GM19035 (cell line): ENCODE measurements around the gene SPRYD4.

Experiments
- ATAC-seq: cut with Tn5 transposase; IDR thresholded peaks from one replicate; pipeline ENCODE4 v1.9.1; 2021; ENCODE audit not compliant: unreplicated experiment

SPRYD4 gene

DNA sequence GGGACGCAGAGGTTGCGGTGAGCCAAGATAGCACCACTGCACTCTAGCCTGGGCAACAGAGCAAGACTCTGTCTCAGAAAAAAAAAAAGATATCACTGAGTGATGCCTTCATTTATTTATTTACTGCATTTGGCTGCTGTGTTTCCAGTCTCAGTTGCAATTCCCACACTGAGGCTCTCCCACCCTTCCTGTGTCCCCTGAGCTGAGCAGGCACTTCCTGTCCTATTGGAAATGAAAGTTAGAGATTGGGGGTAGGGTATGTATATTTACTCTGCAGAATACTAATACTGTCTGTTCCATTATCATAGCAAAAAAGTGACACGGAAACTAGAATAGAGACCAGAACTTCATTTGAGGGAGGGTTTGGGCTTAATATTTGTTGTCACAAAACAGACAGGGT lies 51.7 kb downstream of the SPRYD4 start:
- ATAC-seq: no peak

DNA sequence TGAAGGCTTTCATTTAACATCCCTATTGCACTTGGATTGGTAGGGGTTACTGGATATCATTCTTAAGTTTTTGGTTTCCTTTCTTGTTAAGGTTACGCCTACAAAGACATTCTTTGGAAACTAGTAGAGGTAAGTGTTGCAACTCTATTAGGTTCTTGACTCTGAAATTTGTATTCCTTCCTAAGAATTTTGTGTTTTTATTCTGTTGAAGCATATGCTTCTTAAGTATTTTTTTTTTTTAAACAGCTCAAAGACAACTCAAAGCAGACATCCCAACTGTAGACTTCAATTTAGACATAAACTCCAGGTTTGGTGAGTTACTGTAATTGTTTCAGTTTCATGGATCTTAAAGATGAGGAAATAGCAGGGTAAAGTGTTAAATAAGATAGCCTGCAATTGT lies 52.1 kb downstream of the SPRYD4 start:
- no peak for ATAC-seq

DNA sequence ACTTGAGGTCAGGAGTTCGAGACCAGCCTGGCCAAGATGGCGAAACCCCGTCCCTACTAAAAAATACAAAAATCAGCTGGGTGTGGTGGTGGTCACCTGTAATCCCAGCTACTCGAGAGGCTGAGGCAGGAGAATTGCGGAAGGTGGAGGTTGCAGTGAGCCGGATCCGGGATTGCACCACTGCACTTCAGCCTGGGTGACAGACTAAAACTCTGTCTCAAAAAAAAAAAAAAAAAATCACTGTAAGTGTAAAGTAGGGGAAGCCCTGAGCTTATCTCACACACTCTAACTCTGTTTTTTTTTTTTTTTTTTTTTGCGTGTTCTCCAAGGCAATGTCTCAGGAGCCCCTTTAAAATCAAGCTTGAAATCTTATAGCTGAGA lies 52.8 kb downstream of the SPRYD4 start:
- ATAC-seq: no peak

DNA sequence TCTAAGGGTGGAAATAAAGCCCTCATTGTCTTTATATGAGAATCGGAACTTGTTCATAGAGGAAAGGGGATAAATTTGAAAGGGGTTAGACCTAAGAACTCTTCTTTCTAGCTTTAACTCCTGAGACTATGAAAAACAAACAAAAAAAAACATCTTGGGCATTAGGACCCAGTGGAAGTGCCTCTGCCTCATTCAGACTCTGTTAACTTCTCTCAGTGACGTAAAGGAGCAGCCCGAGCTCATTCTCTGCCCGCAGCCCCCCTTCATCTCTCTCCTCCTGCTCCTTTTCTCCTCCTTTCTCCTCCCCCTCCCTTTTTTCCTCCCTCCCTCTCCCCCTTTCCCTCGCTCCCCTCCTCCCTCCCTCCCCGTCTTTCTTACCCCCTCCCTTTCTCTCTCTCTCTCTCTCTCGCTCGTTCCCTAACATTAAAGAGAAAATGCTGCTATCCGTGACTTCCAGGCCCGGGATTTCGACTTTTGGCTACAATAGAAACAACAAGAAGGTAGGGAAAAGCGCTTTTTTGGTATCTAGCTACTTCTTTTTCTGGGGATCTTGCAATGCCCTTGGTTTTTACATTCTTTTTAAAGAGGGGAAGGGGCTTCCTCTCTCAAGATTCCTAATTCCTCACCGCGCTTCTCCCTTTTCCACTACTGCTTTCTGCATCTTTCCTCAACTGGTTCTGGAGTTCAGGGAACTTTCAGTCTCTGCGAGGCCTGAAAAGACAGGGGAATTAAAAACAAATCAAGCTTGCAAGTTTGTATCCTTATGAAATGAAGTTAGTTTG lies 53.4 kb downstream of the SPRYD4 start, which contains the start of gene RBMS2:
RBMS2 (plus strand) TSS at position 231 of the 782 bp plus-strand sequence; CDS start at position 435, 204 bp downstream.
- ATAC-seq: no peak

DNA sequence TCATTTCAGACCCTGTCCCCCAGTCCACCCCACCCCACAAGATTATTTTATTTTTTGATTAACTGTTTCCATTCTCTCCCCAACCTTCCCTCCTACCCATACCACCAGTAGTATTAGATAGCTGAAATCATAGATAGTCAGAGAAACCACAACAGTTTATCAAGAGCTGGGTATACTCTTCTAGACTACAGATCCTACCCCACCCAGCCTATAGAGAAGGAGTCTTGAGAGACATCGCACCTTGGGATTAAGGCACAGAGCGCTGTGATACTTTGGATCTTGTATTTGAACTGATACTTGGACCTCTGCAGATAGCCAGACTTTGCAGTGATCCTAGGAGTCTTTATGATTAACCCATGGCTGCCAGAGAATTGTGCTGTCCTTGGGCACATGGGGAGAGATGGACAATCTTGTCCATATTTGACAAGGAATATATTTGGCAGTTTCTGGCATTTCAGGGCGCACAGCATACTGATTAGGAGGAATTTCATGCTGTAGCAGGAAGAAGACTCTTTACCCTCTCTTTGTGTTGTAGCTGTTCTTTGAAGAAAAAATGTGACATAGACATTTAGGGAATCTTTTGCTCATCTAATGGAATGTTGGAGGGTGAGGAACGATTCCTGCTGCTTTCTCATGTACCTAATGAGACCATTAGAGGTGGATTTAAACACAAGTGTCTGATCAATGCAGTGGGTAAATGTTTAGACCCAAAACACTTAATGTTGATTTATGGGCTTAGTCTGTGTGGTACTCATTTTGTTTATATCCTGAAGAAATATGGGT lies 54.2 kb downstream of the SPRYD4 start:
- no peak for ATAC-seq

DNA sequence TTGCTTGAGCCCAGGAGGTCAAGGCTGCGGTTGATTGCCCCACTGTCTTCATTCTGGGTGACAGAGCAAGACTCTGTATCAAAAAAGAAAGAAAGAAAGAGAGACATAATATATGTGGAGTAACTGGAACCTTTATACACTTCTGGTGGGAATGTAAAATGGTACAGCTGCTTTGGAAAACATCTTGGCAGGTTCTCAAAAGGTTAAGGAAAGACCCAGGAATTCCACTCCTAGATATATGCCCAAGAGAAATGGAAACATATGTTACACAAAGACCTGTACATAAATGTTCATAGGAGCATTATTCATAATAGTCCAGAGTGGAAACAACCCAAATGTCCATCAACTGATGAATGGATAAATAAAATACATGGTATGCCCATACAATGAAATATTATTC lies 60.5 kb downstream of the SPRYD4 start:
- no peak for ATAC-seq
